Measurements from ENCODE around the gene BOLL.

DNA sequence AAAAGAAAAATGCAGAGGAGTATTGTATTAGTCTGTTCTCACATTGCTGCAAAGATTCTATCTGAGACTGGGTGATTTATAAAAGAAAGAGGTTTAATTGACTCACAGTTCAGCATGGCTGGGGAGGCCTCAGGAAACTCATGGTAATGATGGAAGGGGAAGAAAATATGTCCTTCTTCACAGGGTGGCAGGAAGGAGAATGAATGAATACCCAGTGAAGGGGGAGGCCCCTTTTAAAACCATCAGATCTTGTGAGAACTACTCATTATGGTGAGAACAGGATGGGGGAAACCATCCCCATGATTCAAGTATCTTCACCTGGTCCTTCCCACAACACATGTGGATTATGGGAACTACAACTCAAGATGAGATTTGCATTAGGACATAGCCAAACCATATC, 10.2 kb upstream of the BOLL start:
- TF ChIP-seq, protein P1, sequence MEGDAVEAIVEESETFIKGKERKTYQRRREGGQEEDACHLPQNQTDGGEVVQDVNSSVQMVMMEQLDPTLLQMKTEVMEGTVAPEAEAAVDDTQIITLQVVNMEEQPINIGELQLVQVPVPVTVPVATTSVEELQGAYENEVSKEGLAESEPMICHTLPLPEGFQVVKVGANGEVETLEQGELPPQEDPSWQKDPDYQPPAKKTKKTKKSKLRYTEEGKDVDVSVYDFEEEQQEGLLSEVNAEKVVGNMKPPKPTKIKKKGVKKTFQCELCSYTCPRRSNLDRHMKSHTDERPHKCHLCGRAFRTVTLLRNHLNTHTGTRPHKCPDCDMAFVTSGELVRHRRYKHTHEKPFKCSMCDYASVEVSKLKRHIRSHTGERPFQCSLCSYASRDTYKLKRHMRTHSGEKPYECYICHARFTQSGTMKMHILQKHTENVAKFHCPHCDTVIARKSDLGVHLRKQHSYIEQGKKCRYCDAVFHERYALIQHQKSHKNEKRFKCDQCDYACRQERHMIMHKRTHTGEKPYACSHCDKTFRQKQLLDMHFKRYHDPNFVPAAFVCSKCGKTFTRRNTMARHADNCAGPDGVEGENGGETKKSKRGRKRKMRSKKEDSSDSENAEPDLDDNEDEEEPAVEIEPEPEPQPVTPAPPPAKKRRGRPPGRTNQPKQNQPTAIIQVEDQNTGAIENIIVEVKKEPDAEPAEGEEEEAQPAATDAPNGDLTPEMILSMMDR (IDR thresholded peaks at IDR 0.05) = no peak
- no peak for TF ChIP-seq POLR2A (IDR thresholded peaks at IDR 0.05; ENCODE audit: low read depth)
